Measurements from ENCODE around the gene CCDC152.
A peak's percentile ranks its signal among the peaks of the same experiment; 100 is the strongest.

CCDC152 gene

DNA sequence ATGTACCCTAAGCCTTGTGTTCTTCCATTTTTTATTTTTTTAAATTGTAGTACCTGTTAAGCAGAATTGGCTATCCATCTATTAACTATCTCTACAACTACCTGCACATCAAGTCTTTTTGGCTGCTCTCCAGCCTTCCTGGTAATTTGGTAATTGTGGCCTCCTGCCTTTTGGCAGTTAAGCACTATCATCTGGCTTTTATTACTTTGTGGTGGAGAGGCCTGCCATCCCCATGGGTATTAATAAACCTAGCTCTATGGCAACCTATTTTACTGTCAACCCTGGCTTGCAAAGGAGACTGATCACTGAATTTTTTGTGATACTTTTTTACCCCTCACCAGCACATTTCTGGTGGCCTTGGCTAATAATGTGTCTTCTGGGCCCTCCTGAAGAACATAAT lies 34.5 kb downstream of the CCDC152 start:
- H3K79me2 ChIP-seq (ENCODE audit: insufficient read depth, low read length), result no peaks in the 10 kb centered on the region
- TF ChIP-seq, protein P1, sequence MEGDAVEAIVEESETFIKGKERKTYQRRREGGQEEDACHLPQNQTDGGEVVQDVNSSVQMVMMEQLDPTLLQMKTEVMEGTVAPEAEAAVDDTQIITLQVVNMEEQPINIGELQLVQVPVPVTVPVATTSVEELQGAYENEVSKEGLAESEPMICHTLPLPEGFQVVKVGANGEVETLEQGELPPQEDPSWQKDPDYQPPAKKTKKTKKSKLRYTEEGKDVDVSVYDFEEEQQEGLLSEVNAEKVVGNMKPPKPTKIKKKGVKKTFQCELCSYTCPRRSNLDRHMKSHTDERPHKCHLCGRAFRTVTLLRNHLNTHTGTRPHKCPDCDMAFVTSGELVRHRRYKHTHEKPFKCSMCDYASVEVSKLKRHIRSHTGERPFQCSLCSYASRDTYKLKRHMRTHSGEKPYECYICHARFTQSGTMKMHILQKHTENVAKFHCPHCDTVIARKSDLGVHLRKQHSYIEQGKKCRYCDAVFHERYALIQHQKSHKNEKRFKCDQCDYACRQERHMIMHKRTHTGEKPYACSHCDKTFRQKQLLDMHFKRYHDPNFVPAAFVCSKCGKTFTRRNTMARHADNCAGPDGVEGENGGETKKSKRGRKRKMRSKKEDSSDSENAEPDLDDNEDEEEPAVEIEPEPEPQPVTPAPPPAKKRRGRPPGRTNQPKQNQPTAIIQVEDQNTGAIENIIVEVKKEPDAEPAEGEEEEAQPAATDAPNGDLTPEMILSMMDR (conservative IDR thresholded peaks at IDR 0.05; ENCODE audit: low read length), result no peak
- TF ChIP-seq EZH2phosphoT487 (IDR thresholded peaks at IDR 0.05; ENCODE audit: borderline replicate concordance), result no peak
- peaks cover 16% of the 10 kb centered on the region; the same call in 1 of the 2 replicates for H3K9me3 ChIP-seq (ENCODE audit: insufficient read depth, low read depth, low read length)
- H3K4me3 ChIP-seq (ENCODE audit: low read length, poor library complexity, severe bottlenecking), result peak overlapping the region; percentile 12
- peaks cover 27% of the 10 kb centered on the region for H3K4me1 ChIP-seq (ENCODE audit: insufficient read depth, low read length, poor library complexity, severe bottlenecking)
- H3K9ac ChIP-seq (ENCODE audit: low read depth, low read length, poor library complexity, severe bottlenecking), result no peak overlapping the region
- no peaks in the 10 kb centered on the region for H3K27me3 ChIP-seq (ENCODE audit: insufficient read depth, low read length, poor library complexity, severe bottlenecking)
- H3K36me3 ChIP-seq (ENCODE audit: insufficient read depth, low read length), result no peaks in the 10 kb centered on the region
- peak overlapping the region; percentile 56 for H3K4me2 ChIP-seq (ENCODE audit: low read depth, low read length, poor library complexity, severe bottlenecking)
- H3K9me2 ChIP-seq (replicated peaks; ENCODE audit: low read depth, low read length), result no peaks in the 10 kb centered on the region
- H2AFZ ChIP-seq (ENCODE audit: low read length), result no peak overlapping the region
- H4K20me1 ChIP-seq (ENCODE audit: insufficient read depth, low read length, poor library complexity, severe bottlenecking), result no peaks in the 10 kb centered on the region
- H3F3A ChIP-seq (ENCODE audit: low read depth), result no peaks in the 10 kb centered on the region

DNA sequence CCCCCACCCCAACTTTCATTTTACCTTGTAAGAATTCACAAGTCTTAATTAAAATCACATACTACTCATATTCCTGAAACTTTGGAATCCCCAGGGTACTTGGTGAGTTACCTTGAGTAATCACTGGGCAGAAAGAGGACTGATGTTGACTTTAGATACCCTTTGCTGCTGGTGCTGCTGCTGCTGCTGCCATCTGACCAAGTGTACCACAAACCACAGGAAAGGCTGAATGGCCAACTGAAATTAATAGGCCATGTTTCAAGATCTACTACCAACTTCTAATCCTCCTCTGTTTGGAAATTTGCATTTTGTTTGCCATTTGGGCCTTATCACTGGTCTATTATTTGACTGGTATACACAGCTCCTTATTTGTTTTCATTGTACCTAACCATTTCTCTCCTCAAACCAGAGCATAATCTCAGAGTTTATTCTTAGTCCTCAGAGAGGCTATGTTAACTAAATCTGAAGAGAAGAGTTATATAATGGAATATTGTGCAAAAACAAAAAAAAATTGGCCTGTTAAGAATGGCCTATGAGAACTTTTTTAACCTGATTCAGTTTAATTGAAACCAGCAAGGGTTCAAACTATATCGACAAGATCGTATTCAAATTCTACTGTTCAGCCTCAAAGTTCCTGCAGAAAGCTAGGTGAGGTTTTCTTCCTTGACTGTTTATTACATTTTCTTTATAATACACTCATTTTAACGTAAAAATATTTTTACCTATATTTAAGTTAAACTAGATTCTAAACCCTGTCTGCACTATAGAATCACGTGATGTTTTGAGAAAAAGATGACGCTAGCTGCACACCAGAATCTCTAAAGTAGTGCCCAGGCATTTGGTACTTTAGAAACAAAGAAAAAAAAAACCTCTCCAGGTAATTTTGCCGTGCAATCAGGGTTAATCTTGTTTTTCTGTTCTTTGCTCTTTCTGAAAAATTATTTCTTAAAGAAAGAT lies 41.9 kb downstream of the CCDC152 start:
- peaks cover 15% of the 10 kb centered on the region for H3K4me1 ChIP-seq (ENCODE audit: insufficient read depth, low read length, poor library complexity, severe bottlenecking)
- TF ChIP-seq EZH2phosphoT487 (IDR thresholded peaks at IDR 0.05; ENCODE audit: borderline replicate concordance), result no peak
- peak overlapping the region; percentile 47 for H3K4me2 ChIP-seq (ENCODE audit: low read depth, low read length, poor library complexity, severe bottlenecking)

DNA sequence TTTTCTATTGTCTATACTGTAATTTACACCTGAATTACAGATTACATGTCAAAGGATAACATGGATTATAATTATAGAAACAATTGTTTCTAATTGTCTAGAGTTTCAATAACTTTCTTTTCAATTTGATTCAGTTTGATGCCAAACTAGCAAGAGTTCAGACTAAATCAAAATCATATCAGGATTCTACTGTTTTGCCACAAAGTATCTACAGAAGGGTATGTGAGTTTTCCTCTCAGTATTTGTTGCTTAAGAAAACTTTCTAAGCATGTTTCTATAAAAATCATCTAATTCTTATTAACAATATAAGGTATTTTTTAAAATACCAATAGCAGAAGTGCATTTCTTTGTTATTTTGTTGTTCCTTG lies 42.6 kb downstream of the CCDC152 start:
- no peaks in the 10 kb centered on the region for H3K27me3 ChIP-seq (ENCODE audit: insufficient read depth, low read length, poor library complexity, severe bottlenecking)
- H2AFZ ChIP-seq (ENCODE audit: low read length), result no peak overlapping the region; the same call in 1 of the 2 replicates
- no peaks in the 10 kb centered on the region for H3F3A ChIP-seq (ENCODE audit: low read depth)
- H3K79me2 ChIP-seq (ENCODE audit: insufficient read depth, low read length), result no peaks in the 10 kb centered on the region
- H3K9ac ChIP-seq (ENCODE audit: low read depth, low read length, poor library complexity, severe bottlenecking), result no peak overlapping the region
- peaks cover 15% of the 10 kb centered on the region for H3K4me1 ChIP-seq (ENCODE audit: insufficient read depth, low read length, poor library complexity, severe bottlenecking)
- no peaks in the 10 kb centered on the region for H3K36me3 ChIP-seq (ENCODE audit: insufficient read depth, low read length)
- H3K9me2 ChIP-seq (replicated peaks; ENCODE audit: low read depth, low read length), result no peaks in the 10 kb centered on the region
- TF ChIP-seq EZH2phosphoT487 (IDR thresholded peaks at IDR 0.05; ENCODE audit: borderline replicate concordance), result no peak
- TF ChIP-seq, protein P1 (conservative IDR thresholded peaks at IDR 0.05; ENCODE audit: low read length), result no peak
- H3K4me2 ChIP-seq (ENCODE audit: low read depth, low read length, poor library complexity, severe bottlenecking), result no peak overlapping the region
- no peak overlapping the region for H3K4me3 ChIP-seq (ENCODE audit: low read length, poor library complexity, severe bottlenecking)
- H4K20me1 ChIP-seq (ENCODE audit: insufficient read depth, low read length, poor library complexity, severe bottlenecking), result no peaks in the 10 kb centered on the region
- no peaks in the 10 kb centered on the region for H3K9me3 ChIP-seq (ENCODE audit: insufficient read depth, low read depth, low read length)

More for the DNA sequence above, 41.9 kb downstream of the CCDC152 start:
- H3K9me2 ChIP-seq (replicated peaks; ENCODE audit: low read depth, low read length), result no peaks in the 10 kb centered on the region
- no peaks in the 10 kb centered on the region for H4K20me1 ChIP-seq (ENCODE audit: insufficient read depth, low read length, poor library complexity, severe bottlenecking)
- no peaks in the 10 kb centered on the region for H3K36me3 ChIP-seq (ENCODE audit: insufficient read depth, low read length)
- no peaks in the 10 kb centered on the region for H3K9me3 ChIP-seq (ENCODE audit: insufficient read depth, low read depth, low read length)
- no peak overlapping the region for H3K9ac ChIP-seq (ENCODE audit: low read depth, low read length, poor library complexity, severe bottlenecking)
- no peaks in the 10 kb centered on the region for H3F3A ChIP-seq (ENCODE audit: low read depth)
- no peaks in the 10 kb centered on the region for H3K27me3 ChIP-seq (ENCODE audit: insufficient read depth, low read length, poor library complexity, severe bottlenecking)
- peak overlapping the region; percentile 24 for H3K4me3 ChIP-seq (ENCODE audit: low read length, poor library complexity, severe bottlenecking)
- H2AFZ ChIP-seq (ENCODE audit: low read length), result no peak overlapping the region; the same call in 1 of the 2 replicates
- no peaks in the 10 kb centered on the region for H3K79me2 ChIP-seq (ENCODE audit: insufficient read depth, low read length)
